Ectodermal cell (in vitro differentiated cells): ENCODE results near the gene DHCR7.

Experiments
- H3K27ac ChIP-seq: 2 replicates; pipeline ENCODE4 v1.7.0; 2013; ENCODE audit warnings: mild to moderate bottlenecking, low read depth, low read length; ENCODE audit not compliant: insufficient read depth, poor library complexity, severe bottlenecking
- H3K27me3 ChIP-seq: 2 replicates; pipeline ENCODE4 v1.7.0; 2013; ENCODE audit warnings: mild to moderate bottlenecking, low read length; ENCODE audit not compliant: insufficient read depth, control insufficient read depth, poor library complexity, severe bottlenecking
- H3K36me3 ChIP-seq: one replicate; pipeline ENCODE4 v1.7.0; 2013; ENCODE audit warnings: low read length; ENCODE audit not compliant: control insufficient read depth, insufficient read depth
- H3K4me1 ChIP-seq: one replicate; pipeline ENCODE4 v1.7.0; 2013; ENCODE audit warnings: low read length; ENCODE audit not compliant: control insufficient read depth, insufficient read depth
- H3K4me3 ChIP-seq: 2 replicates; pipeline ENCODE4 v1.7.0; 2013; ENCODE audit warnings: low read depth, low read length, control low read depth; ENCODE audit not compliant: insufficient read depth
- H3K9me3 ChIP-seq: 2 replicates; pipeline ENCODE4 v1.7.0; 2013; ENCODE audit warnings: mild to moderate bottlenecking, low read length, moderate library complexity; ENCODE audit not compliant: control insufficient read depth
- WGBS, 2 experiments: methylation state at CpG; one replicate each; pipeline ENCODE4 v1.1.7; 2013; ENCODE audit warnings: missing lambda C conversion rate in 2 of 2; 5-methylcytosine and 5-hydroxymethylcytosine counted together

Gene DHCR7

GRCh38 chr11:71488681-71489270, 40.6 kb upstream of the DHCR7 start:
- no peaks in the 10 kb centered on the region for H3K9me3 ChIP-seq
- H3K27me3 ChIP-seq = no peaks in the 10 kb centered on the region
- H3K4me3 ChIP-seq = no peak overlapping the region
- peaks cover 6% of the 10 kb centered on the region for H3K36me3 ChIP-seq
- WGBS, 2 experiments = 82 to 83% methylated on average over 6 of the region's 6 CpGs
- peaks cover 16% of the 10 kb centered on the region for H3K4me1 ChIP-seq
- no peak overlapping the region for H3K27ac ChIP-seq

DNA sequence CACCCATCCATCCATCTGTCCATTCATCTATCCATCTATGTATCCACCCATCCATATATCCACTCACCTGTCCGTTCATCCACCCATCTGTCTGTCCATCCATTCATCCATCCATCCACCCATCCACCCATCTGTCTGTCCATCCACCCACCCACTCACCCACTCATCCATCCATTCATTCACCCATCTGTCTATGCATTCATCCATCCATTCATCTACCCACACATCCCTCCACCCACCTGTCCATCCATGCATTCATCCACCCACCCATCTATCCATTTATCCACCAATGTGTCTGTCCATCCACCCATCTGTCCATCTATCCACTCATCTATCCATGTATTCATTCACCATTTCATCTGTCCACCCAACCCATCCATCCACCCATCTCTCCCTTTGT, 38.1 kb upstream of the DHCR7 start:
- H3K4me3 ChIP-seq = no peak overlapping the region
- 85 to 89% methylated on average over 1 of the region's 1 CpG for WGBS, 2 experiments
- H3K27me3 ChIP-seq = no peaks in the 10 kb centered on the region
- H3K27ac ChIP-seq = no peak overlapping the region
- H3K36me3 ChIP-seq = peaks cover 17% of the 10 kb centered on the region
- no peaks in the 10 kb centered on the region for H3K9me3 ChIP-seq
- H3K4me1 ChIP-seq = peaks cover 16% of the 10 kb centered on the region

- Histone ChIP-seq H3K4me3 (no peak overlapping the region), H3K4me1 (peaks cover 16% of the 10 kb centered on the region), H3K36me3 (peaks cover 17% of the 10 kb centered on the region), H3K27ac (no peak overlapping the region), H3K27me3 (no peaks in the 10 kb centered on the region), H3K9me3 (no peaks in the 10 kb centered on the region)
- 95 to 96% methylated on average over 18 of the region's 18 CpGs for WGBS, 2 experiments
Measured at GRCh38 chr11:71485466-71485865, 37.3 kb upstream of the DHCR7 start.

DNA sequence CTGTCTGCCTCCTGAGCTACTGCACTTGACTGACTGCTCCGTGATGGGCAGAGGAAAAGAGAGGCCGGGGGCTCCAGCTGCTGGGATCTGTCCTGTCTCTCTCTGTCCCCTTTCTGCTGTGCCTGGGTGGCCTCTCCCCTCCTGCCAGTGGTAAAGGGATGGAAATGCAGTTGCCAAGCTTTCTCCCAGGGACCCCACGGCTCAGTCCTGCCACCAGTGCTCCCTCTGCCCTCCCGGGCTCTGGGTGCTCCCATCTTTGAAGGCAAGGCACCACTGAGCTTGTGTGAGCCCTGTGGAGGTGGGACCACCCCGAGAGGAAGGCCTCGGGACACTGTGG, 36.8 kb upstream of the DHCR7 start:
- Histone ChIP-seq H3K36me3 (peaks cover 17% of the 10 kb centered on the region), H3K4me1 (peaks cover 16% of the 10 kb centered on the region), H3K27me3 (no peaks in the 10 kb centered on the region), H3K27ac (no peak overlapping the region), H3K4me3 (no peak overlapping the region), H3K9me3 (no peaks in the 10 kb centered on the region)
- WGBS, 2 experiments = 91 to 92% methylated on average over 6 of the region's 6 CpGs

DNA sequence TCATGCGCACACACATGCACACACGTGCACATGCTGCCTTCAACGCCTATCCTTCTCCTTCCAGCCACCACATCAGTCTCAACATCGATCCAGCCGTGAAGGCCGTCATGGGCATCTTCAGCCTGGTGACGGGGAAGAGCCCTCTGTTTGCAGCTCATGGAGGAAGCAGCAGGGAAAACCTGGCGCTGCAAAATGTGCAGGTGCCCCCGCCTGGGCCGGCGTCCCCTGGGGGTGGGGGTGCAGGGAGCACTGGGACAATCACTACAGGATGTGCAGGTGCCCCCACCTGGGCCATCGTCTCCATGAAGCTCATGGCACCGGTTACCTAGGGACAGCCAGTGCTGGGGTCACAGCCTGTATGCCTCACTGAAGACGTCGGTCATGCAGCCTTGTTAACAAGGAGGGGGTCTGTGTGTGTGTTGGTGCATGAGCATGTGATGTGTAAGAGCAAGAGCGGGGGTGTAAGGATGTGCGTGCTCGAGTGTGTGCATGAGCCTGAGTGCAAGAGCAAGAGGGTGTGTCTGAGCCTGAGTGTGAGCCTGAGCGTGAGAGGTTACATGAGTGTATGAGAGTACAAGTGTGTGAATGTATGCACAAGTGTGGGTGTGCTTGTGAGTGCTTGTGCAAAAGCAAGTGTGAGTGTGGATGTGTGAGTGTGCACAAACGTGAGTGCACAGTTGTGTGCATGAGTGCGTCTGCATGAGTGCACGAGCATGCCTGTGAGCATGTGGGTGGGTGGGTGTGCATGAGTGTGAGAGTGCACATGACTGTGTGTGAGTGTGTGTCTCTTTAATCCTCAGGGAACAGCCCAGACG, 36.3 kb upstream of the DHCR7 start:
- no peaks in the 10 kb centered on the region for H3K27me3 ChIP-seq
- no peak overlapping the region for H3K27ac ChIP-seq
- peaks cover 16% of the 10 kb centered on the region for H3K4me1 ChIP-seq
- no peaks in the 10 kb centered on the region for H3K9me3 ChIP-seq
- 94 to 96% methylated on average over 23 of the region's 23 CpGs for WGBS, 2 experiments
- peaks cover 17% of the 10 kb centered on the region for H3K36me3 ChIP-seq
- no peak overlapping the region for H3K4me3 ChIP-seq

DNA sequence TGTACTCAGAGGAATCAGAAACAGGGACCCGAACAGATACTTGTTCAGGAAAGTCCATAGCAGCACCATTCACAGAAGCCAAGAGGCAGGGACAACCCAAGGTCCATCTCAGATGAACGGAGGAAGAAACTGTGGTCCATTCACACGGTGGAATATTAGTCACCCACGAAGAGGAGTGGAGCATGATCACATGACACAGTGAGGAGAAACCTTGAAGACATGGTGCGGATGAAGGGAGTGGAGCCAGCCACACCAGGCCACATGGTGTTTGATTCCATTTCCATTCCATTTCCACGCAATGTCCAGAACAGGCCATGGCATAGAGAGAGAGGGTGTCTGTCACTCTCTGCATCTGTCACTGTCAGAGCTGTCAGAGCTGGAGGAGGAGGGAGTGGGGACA, 35.5 kb upstream of the DHCR7 start:
- WGBS, 2 experiments = 87 to 90% methylated on average over 6 of the region's 6 CpGs
- H3K9me3 ChIP-seq = no peaks in the 10 kb centered on the region
- no peaks in the 10 kb centered on the region for H3K27me3 ChIP-seq
- H3K4me3 ChIP-seq = no peak overlapping the region
- H3K27ac ChIP-seq = no peak overlapping the region
- peaks cover 9% of the 10 kb centered on the region for H3K4me1 ChIP-seq
- peaks cover 17% of the 10 kb centered on the region for H3K36me3 ChIP-seq

DNA sequence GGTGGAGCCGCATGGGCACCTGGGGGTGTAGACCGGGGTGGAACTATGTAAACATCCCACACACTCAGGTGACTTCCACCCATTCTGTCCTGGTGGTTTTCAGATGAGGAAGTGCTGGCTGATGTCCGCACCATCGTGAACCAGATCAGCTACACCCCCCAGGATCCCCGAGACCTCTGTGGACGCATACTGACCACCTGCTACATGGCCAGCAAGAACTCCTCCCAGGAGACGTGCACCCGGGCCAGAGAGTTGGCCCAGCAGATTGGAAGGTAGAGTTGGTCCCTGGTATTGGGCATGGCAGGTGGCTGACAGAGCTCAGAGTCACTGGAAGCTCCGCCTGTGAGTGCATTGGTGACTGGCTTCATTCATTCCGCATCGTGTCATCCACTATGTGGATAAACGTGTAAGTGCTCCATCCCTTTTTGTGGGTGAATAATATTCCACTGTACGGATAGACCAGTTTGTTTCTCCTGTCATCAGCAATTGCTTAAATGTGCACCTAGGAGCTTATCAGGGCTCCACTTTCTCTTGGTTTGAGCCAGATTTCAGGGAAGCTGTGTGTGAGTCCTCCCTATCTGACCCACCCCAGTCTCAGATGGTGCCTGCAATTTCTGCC, 34.7 kb upstream of the DHCR7 start:
- H3K4me1 ChIP-seq = peaks cover under 1% of the 10 kb centered on the region
- 95 to 97% methylated on average over 13 of the region's 13 CpGs for WGBS, 2 experiments
- no peaks in the 10 kb centered on the region for H3K9me3 ChIP-seq
- H3K36me3 ChIP-seq = peaks cover 17% of the 10 kb centered on the region
- H3K27me3 ChIP-seq = no peaks in the 10 kb centered on the region
- no peak overlapping the region for H3K4me3 ChIP-seq
- no peak overlapping the region for H3K27ac ChIP-seq

DNA sequence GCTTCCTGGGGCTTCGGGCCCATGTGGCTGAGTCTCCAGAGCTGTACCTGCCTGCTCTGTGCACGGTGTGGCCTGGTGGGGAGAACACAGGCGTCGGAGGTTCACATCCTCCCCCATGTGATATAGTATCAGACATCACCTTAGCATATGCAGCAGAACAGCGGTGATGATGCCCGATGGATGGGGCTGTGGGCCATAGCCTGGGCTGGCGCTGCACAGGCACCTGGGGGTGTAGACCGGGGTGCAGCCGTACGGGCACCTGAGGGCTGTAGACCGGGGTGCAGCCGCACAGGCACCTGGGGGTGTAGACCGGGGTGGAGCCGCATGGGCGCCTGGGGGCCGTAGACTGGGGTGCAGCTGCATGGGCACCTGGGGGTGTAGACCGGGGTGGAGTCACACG, 34.0 kb upstream of the DHCR7 start:
- WGBS, 2 experiments = 91 to 95% methylated on average over 18 of the region's 18 CpGs
- Histone ChIP-seq H3K9me3 (no peaks in the 10 kb centered on the region), H3K27me3 (no peaks in the 10 kb centered on the region), H3K4me3 (no peak overlapping the region), H3K27ac (no peak overlapping the region), H3K4me1 (peaks cover 5% of the 10 kb centered on the region), H3K36me3 (peaks cover 17% of the 10 kb centered on the region)

DNA sequence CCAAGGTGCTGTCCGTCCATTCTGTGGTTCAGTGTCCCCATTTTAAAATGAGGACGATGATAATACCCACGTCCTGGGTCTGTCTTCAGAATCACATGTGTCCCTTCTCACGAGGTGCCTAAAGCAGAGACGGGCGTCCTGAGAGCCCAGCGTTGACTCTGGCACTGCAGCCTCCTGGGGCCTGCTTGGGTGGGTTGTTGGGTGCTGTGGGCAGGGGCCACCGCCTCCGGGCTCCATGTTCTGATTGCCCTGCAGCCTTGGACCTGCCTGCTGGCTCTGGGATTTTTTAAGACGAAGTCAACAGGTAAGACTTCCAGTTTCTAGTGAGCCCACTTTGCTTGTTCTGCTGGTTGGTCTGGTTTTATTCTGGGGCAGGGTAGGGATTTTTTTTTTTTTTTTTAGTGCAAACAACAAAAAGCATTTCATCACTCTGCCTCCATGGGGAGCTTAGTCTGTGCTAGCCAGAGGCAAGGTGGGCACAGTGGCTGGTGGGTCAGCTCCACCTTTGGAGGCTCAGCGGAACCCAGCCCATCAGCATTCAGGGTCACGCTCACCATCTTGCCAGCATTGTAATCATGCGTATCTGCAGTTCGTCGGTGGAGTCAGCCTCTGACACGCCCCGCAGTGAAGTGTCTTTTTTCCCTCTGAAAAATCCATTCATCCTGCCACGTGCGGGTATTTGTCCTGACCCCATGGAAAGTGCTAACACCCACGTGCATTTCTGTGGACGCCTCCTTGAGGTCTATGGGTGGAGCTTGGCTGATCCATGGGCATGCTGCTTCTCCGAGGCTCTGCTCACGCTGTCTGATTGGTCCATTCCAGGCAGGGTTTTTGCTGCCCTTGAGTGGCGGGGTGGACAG, 33.1 kb upstream of the DHCR7 start:
- Histone ChIP-seq H3K4me3 (no peak overlapping the region), H3K9me3 (no peaks in the 10 kb centered on the region), H3K27me3 (no peaks in the 10 kb centered on the region), H3K36me3 (peaks cover 17% of the 10 kb centered on the region), H3K27ac (no peak overlapping the region), H3K4me1 (peaks cover 7% of the 10 kb centered on the region)
- 91 to 93% methylated on average over 24 of the region's 24 CpGs for WGBS, 2 experiments

GRCh38 chr11:71478528-71478840, 30.3 kb upstream of the DHCR7 start:
- no peaks in the 10 kb centered on the region for H3K9me3 ChIP-seq
- peaks cover 8% of the 10 kb centered on the region for H3K36me3 ChIP-seq
- H3K4me1 ChIP-seq = peaks cover 7% of the 10 kb centered on the region
- no peak overlapping the region for H3K27ac ChIP-seq
- WGBS, 2 experiments = 96% methylated on average over 11 of the region's 11 CpGs
- no peak overlapping the region for H3K4me3 ChIP-seq
- no peaks in the 10 kb centered on the region for H3K27me3 ChIP-seq
